HEK293T (cell line): Measurements from ENCODE around the gene MUSTN1.

Source experiments
- ARNT ChIP-seq: fragments of 450-650 bp; IDR thresholded peaks from 2 replicates; pipeline ENCODE4 v1.6.1; 2017; ENCODE audit warnings: mild to moderate bottlenecking
- BHLHE40 ChIP-seq: fragments of 450-650 bp; IDR thresholded peaks from 2 replicates; pipeline ENCODE4 v1.6.1; 2016; ENCODE audit warnings: mild to moderate bottlenecking, moderate library complexity, borderline replicate concordance
- CTBP1 ChIP-seq: fragments of 450-650 bp; IDR thresholded peaks from 2 replicates; pipeline ENCODE4 v1.6.1; 2016; ENCODE audit warnings: borderline replicate concordance
- ELF4 ChIP-seq: fragments of 450-650 bp; IDR thresholded peaks from 2 replicates; pipeline ENCODE4 v1.6.1; 2017; ENCODE audit warnings: antibody characterized with exemption
- FOXK2 ChIP-seq: fragments of 450-650 bp; IDR thresholded peaks from 2 replicates; pipeline ENCODE4 v1.6.1; 2016; ENCODE audit warnings: mild to moderate bottlenecking
- FOXM1 ChIP-seq: fragments of 450-650 bp; IDR thresholded peaks from 2 replicates; pipeline ENCODE4 v1.6.1; 2017; ENCODE audit warnings: mild to moderate bottlenecking, borderline replicate concordance
- L3MBTL2 ChIP-seq: fragments of 450-650 bp; conservative IDR thresholded peaks from 2 replicates; pipeline ENCODE4 v1.6.1; 2016; ENCODE audit warnings: mild to moderate bottlenecking
- LEF1 ChIP-seq: fragments of 450-650 bp; IDR thresholded peaks from 2 replicates; pipeline ENCODE4 v1.6.1; 2017; ENCODE audit warnings: mild to moderate bottlenecking, borderline replicate concordance
- NFRKB ChIP-seq: fragments of 450-650 bp; IDR thresholded peaks from 2 replicates; pipeline ENCODE4 v1.6.1; 2016; ENCODE audit warnings: mild to moderate bottlenecking, moderate library complexity
- PKNOX1 ChIP-seq: fragments of 450-650 bp; IDR thresholded peaks from 2 replicates; pipeline ENCODE4 v1.6.1; 2016
- SP1 ChIP-seq: fragments of 450-650 bp; IDR thresholded peaks from 2 replicates; pipeline ENCODE4 v1.6.1; 2017
- SUZ12 ChIP-seq: fragments of 450-650 bp; IDR thresholded peaks from 2 replicates; pipeline ENCODE4 v1.6.1; 2016; ENCODE audit warnings: mild to moderate bottlenecking

DNA sequence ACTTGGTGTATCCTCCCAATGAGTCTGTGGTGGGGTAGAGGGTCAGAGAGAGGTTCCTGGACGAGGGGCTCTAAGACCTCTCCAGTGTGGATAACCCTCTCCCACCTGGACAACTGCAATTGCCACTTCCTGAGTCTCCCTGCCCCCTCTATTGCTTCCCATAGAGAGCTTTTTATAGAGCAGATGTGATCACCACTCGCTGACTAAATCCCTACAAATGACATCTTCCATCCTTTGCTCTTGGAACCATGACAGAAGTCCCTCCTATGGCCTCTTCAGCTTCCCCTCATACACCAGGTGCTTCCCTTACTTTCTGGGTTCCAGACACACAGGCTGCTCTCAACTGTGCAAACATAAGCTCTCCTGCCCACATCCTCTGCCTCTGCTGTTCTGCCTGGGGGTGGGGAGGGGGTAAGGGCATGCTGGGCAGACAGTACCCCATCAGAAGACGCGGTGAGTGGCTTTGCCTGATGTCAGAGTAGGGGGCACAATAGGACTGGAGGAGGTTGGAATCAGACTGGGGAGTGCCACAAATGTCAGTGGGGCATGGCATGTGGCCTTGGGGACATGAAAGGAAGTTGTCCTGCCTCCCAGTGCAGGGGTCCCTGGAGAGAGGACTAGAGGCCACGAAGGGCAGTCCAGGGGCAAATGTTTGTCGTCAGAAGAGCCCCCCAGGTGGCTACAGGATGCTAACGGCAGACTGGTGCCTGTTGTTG, 25.0 kb downstream of the MUSTN1 start:
- TF ChIP-seq LEF1 (no peak), NFRKB (no peak), CTBP1 (no peak), FOXK2 (no peak), SUZ12 (no peak), BHLHE40 (no peak), L3MBTL2 (no peak), ELF4 (no peak), ARNT (no peak), FOXM1 (no peak), SP1 (no peak), PKNOX1 (no peak)
